Calu3 (cell line): ENCODE results near the gene NELL1. TPM values are rescaled to one million over a fixed set of nuclear protein-coding genes. Genes with fewer than 3 reads are reported as not detected.
A peak's percentile ranks its signal among the peaks of the same experiment; 100 is the strongest.

ENCODE experiments used
- BruUV-seq: library from RNA; stranded (reverse); fragments of 400-500 nt; replicated peaks from 2 replicates; lab custom pipeline; 2021; lab: Mats Ljungman, UMichigan
- CTCF ChIA-PET: fragments of 300-600 bp; sonication (Branson Sonifier 250); formaldehyde crosslinking; loops from one replicate; lab custom pipeline; 2022; ENCODE audit warnings: antibody characterized with exemption; lab: Charles Lee
- DNase-seq: peaks from one replicate; pipeline ENCODE4 v3.0.0; 2022
- H3K27ac Mint-ChIP-seq: one replicate; pipeline ENCODE4 v1.8.0; 2022; ENCODE audit warnings: mixed read lengths; ENCODE audit not compliant: unreplicated experiment
- H3K27me3 Mint-ChIP-seq: one replicate; pipeline ENCODE4 v1.8.0; 2022; ENCODE audit warnings: mixed read lengths; ENCODE audit not compliant: unreplicated experiment
- H3K36me3 Mint-ChIP-seq: one replicate; pipeline ENCODE4 v1.8.0; 2022; ENCODE audit warnings: mild to moderate bottlenecking, moderate library complexity, mixed read lengths; ENCODE audit not compliant: insufficient read depth, unreplicated experiment
- H3K4me1 Mint-ChIP-seq: one replicate; pipeline ENCODE4 v1.8.0; 2022; ENCODE audit warnings: mild to moderate bottlenecking, low read depth, mixed read lengths; ENCODE audit not compliant: unreplicated experiment
- H3K4me3 Mint-ChIP-seq: one replicate; pipeline ENCODE4 v1.8.0; 2022; ENCODE audit warnings: mild to moderate bottlenecking, low read depth, moderate library complexity, mixed read lengths; ENCODE audit not compliant: unreplicated experiment
- H3K9me3 Mint-ChIP-seq: one replicate; pipeline ENCODE4 v1.8.0; 2022; ENCODE audit warnings: low read depth, mixed read lengths; ENCODE audit not compliant: unreplicated experiment
- intact Hi-C: fragments of 100-400 bp; cut with micrococcal nuclease; formaldehyde crosslinking; loops from one replicate; pipeline ENCODE4 v1.10.0; 2022; ENCODE audit not compliant: unreplicated experiment
- total RNA-seq: library from RNA; stranded (reverse); gene quantifications from 2 replicates; pipeline ENCODE4 v1.2.3, GENCODE V29; 2022
- TF ChIP-seq, protein P1 (sequence below): fragments of 200-600 bp; IDR thresholded peaks from one replicate; pipeline ENCODE4 v1.8.0; 2022; ENCODE audit warnings: antibody characterized with exemption; ENCODE audit not compliant: unreplicated experiment

NELL1 gene
- total RNA-seq, 1 experiment from 2014 or later, result not detected

DNA sequence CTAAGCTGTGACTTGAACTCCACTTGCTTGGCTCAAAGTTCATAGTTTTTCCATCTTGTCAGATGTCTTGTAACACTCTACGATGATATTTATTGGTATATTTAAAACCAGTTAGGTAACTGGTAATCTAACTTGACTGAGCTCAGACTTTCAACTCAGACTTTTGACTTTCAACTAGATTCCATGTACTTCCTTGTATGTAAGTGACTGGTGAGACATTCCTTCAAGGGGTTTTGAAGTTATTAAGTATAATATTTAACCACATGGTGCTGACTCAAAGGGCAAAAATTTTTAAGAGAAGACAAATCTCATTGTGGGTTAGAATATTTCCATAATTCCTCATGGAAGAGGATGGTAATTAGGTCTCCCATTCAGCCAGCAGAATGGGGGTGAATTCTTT lies 892.2 kb downstream of the NELL1 start:
- TF ChIP-seq, protein P1, sequence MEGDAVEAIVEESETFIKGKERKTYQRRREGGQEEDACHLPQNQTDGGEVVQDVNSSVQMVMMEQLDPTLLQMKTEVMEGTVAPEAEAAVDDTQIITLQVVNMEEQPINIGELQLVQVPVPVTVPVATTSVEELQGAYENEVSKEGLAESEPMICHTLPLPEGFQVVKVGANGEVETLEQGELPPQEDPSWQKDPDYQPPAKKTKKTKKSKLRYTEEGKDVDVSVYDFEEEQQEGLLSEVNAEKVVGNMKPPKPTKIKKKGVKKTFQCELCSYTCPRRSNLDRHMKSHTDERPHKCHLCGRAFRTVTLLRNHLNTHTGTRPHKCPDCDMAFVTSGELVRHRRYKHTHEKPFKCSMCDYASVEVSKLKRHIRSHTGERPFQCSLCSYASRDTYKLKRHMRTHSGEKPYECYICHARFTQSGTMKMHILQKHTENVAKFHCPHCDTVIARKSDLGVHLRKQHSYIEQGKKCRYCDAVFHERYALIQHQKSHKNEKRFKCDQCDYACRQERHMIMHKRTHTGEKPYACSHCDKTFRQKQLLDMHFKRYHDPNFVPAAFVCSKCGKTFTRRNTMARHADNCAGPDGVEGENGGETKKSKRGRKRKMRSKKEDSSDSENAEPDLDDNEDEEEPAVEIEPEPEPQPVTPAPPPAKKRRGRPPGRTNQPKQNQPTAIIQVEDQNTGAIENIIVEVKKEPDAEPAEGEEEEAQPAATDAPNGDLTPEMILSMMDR, result no peak
- Mint-ChIP-seq H3K27me3 (no peaks in the 10 kb centered on the region), H3K36me3 (peaks cover 8% of the 10 kb centered on the region), H3K27ac (peak overlapping the region; percentile 91), H3K9me3 (peaks cover 9% of the 10 kb centered on the region), H3K4me1 (peaks cover 57% of the 10 kb centered on the region), H3K4me3 (peak overlapping the region; percentile 29)
- CTCF ChIA-PET, result interaction anchor here (0.7 to 1.0 kb wide), 3 partner anchors 9 to 591 kb away, joined by 3 to 13 read pairs (median 5); no protein-coding TSS in a partner anchor
- BruUV-seq, result no TSS peak
- intact Hi-C loops, result loop anchor here (5.0 kb wide), 1 partner anchor 591 kb away; no protein-coding TSS in a partner anchor
- no peak for DNase-seq

DNA sequence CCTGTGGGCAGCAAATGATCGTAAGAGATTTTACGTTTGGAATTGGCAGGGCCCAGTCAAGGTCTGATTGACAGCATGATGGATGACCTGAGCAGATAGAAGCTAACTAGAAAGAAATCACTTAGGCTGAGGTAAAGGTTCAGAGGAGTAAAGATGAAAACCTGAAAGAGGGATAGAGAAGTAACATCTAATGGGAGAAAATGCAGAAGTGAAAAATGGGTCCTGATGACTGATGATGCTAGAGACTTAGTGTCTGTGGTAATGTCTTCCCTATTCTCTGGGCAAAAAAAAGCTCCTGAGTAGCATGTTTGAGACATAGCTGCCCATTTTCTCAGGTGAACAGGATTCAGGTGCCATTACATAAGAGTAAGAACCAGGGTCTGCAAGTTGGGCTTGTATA lies 894.7 kb downstream of the NELL1 start:
- Mint-ChIP-seq H3K27ac (peak overlapping the region; percentile 20), H3K27me3 (no peaks in the 10 kb centered on the region), H3K9me3 (peaks cover 9% of the 10 kb centered on the region), H3K36me3 (peaks cover 8% of the 10 kb centered on the region), H3K4me3 (no peak overlapping the region), H3K4me1 (peaks cover 66% of the 10 kb centered on the region)
- no peak for DNase-seq
- CTCF ChIA-PET, result no interaction called here
- TF ChIP-seq, protein P1, result no peak
- intact Hi-C loops, result loop anchor here (5.0 kb wide), 1 partner anchor 588 kb away; no protein-coding TSS in a partner anchor
- BruUV-seq, result no TSS peak

DNA sequence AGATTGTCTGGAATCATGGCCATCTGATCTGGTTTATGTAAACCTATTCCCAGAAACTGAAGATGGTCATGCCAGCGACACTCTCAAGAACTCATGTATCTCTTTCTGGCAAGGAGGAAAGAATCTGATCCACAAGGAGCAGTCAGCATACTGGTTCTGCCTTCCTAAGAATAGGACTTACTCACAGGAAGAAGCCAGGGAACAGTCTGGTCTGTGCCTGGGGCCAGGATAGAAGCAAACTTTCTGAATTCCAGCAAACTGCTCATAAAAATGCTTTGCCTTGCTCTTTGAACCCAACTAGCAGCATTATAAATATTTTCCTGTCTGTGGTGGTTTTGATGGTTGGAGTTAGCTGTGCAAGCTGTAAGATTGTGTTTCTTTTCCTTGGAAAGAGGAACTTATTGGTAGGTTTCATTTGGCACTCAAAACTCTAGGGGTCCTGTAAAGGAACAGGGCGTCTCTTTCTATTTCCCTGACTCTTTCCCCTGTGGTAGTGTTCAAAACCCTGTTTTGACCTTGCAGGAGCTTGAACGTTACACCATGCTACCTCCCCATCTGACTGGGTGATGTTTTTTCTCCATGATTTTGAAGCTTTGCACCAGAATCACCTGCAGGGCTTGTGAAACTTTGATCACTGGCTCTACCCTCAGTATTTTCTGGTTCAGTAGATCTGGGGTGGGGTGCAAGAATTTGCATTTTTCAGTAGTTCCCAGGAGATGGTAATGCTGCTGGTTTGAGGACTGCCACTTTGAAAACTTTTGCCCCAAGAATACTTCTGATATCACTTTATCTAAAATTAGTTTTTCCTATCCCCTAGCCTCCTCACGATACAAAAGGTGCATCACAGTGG lies 895.7 kb downstream of the NELL1 start:
- Mint-ChIP-seq H3K27me3 (no peaks in the 10 kb centered on the region), H3K4me1 (peaks cover 61% of the 10 kb centered on the region), H3K36me3 (peaks cover 8% of the 10 kb centered on the region), H3K4me3 (no peak overlapping the region), H3K9me3 (peaks cover 9% of the 10 kb centered on the region), H3K27ac (no peak overlapping the region)
- TF ChIP-seq, protein P1, result no peak
- BruUV-seq, result no TSS peak
- no peak for DNase-seq
- CTCF ChIA-PET, result no interaction called here
- intact Hi-C loops, result loop anchor here (5.0 kb wide), 1 partner anchor 587 kb away; no protein-coding TSS in a partner anchor

DNA sequence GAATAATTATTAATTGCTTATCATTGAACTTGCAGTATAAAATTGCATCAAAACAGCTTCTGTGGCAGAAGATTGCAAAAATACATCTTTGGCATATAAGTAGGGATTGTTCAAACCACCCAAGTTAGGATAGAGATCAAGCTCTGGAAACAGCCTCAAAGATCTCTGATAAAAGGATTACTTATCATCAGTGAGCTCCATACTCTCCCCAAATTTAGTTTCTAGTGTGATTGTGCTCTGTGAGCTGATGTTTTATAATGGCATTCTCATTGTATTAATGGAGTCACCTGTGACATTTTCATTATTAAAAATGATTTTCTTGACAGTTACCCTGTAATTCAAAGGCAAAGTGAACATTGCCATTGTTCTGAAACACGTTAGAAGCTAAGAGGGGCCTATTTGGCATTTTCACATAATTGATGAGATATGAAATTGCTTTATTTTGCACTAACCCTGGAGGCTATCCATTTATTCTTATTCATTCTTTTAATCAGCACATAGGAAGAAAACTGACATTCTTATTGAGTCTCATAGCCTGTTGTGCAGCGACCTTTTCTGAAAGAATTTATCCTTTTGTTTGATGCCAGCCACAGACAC lies 897.2 kb downstream of the NELL1 start:
- CTCF ChIA-PET, result interaction anchor here (1.7 kb wide), 1 partner anchor 9 kb away, joined by 4 read pairs; no protein-coding TSS in a partner anchor
- TF ChIP-seq, protein P1, result no peak
- no peak for DNase-seq
- no peaks in the 10 kb centered on the region for H3K27me3 Mint-ChIP-seq
- intact Hi-C loops, result loop anchor here (1.0 kb wide), 1 partner anchor 55 kb away; no protein-coding TSS in a partner anchor
- H3K9me3 Mint-ChIP-seq, result peaks cover 9% of the 10 kb centered on the region
- H3K4me3 Mint-ChIP-seq, result no peak overlapping the region
- H3K27ac Mint-ChIP-seq, result no peak overlapping the region
- peaks cover 45% of the 10 kb centered on the region for H3K4me1 Mint-ChIP-seq
- no TSS peak for BruUV-seq
- H3K36me3 Mint-ChIP-seq, result peaks cover 2% of the 10 kb centered on the region
